ENCODE data around the gene MRPS2. TPM values are rescaled to one million over a fixed set of nuclear protein-coding genes. Genes with fewer than 3 reads are reported as not detected.
"Not testable (repeated sequence)": the region's sequence is repeated elsewhere in the genome, so short reads cannot be mapped to it uniquely, and the experiment has no call there.

MRPS2 gene
- total RNA-seq, 5 donors from 2014 or later (not counting 1 experiment from before 2014, with no cell fraction given) = 17.7 to 36.6 (median 32.8) TPM

DNA sequence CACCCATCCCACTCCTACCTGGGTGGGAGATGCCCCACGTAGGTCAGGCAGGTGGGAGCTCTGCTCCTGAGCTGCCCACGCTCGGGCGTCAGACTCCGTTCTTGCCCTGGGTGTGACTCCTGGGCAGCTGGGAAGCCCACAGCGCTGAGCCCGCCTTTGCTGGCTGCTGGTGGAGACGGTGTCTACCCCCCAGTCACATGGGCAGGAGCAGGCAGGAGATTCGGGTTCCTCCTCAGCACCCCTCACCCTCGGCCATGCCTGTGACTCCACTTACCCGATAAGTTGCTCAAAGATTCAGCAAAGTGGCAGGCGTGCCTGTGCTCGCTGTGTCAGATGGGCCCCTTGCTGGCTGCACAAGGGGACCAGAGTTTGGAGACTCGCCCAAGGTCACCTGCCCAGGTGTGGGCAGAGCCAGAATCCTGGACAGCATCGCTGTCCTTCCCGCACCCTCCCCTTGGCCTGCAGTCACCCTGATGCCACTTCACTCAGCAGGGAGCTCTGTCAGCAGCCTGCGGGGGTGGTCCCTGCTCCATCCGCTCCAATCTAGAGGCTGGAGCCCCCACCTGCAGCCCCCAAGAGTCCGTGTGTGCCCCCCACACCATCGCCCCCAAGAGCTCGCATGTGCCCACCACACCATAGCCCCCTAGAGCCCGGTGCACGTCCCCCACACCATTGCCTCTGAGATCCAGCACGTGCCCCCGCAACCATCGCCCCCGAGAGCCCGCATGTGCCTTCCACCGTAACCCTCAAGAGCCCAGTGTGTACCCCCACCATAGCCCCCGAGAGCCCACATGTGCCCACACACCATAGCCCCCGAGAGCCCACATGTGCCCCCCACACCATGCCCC is 25.0 kb downstream of the MRPS2 start:
- H3K36me3 ChIP-seq (ENCODE audit: control insufficient read depth in 2 of 2, extremely low read depth in 1 of 2, insufficient read depth in 1 of 2, low read length in 1 of 2) = no peaks in the 10 kb centered on the region
- ChIA-PET CTCF (no interaction called here), POLR2A (no interaction called here)
- no peaks in the 10 kb centered on the region for H3K9me3 Mint-ChIP-seq
- no peaks in the 10 kb centered on the region for H3K9me3 ChIP-seq
- no peaks in the 10 kb centered on the region for H3K4me1 Mint-ChIP-seq
- H3K4me1 ChIP-seq (ENCODE audit: control insufficient read depth in 1 of 2, extremely low read depth in 1 of 2, insufficient read depth in 2 of 2, low read length in 2 of 2) = no peaks in the 10 kb centered on the region
- no peak for ATAC-seq (replicated peaks in 1 of 4)
- no peak overlapping the region for H3K27ac Mint-ChIP-seq
- no peak overlapping the region for H3K4me3 ChIP-seq (ENCODE audit: control insufficient read depth in 1 of 2, extremely low read depth in 1 of 2, low read length in 1 of 2)
- H3K27ac ChIP-seq (ENCODE audit: low read length) = no peak overlapping the region
- DNase-seq = peak in 2 of 35 experiments; percentile 10 to 13
- H3K36me3 Mint-ChIP-seq = no peaks in the 10 kb centered on the region
- no peak overlapping the region for H3K4me3 Mint-ChIP-seq
- 88% methylated on average over 20 of the region's 31 CpGs for WGBS (ENCODE audit: insufficient coverage)
- peaks cover 0 to 42% of the 10 kb centered on the region in 2 experiments for H3K27me3 ChIP-seq (replicated peaks in 1 of 2; ENCODE audit: control insufficient read depth in 2 of 2, extremely low read depth in 1 of 2, insufficient read depth in 2 of 2, low read length in 1 of 2)
- H3K27me3 Mint-ChIP-seq = peaks cover 6 to 18% of the 10 kb centered on the region in 2 donors

- Mint-ChIP-seq H3K27me3 (peaks cover 10 to 19% of the 10 kb centered on the region in 2 donors), H3K9me3 (no peaks in the 10 kb centered on the region), H3K4me1 (no peaks in the 10 kb centered on the region), H3K36me3 (no peaks in the 10 kb centered on the region), H3K27ac (no peak overlapping the region), H3K4me3 (no peak overlapping the region)
- Histone ChIP-seq H3K9me3 (no peaks in the 10 kb centered on the region), H3K4me3 (ENCODE audit: control insufficient read depth in 1 of 2, extremely low read depth in 1 of 2, low read length in 1 of 2) (no peak overlapping the region), H3K27ac (ENCODE audit: low read length) (no peak overlapping the region), H3K4me1 (ENCODE audit: control insufficient read depth in 1 of 2, extremely low read depth in 1 of 2, insufficient read depth in 2 of 2, low read length in 2 of 2) (no peaks in the 10 kb centered on the region), H3K27me3 (replicated peaks in 1 of 2; ENCODE audit: control insufficient read depth in 2 of 2, extremely low read depth in 1 of 2, insufficient read depth in 2 of 2, low read length in 1 of 2) (peaks cover 0 to 45% of the 10 kb centered on the region in 2 experiments), H3K36me3 (ENCODE audit: control insufficient read depth in 2 of 2, extremely low read depth in 1 of 2, insufficient read depth in 1 of 2, low read length in 1 of 2) (no peaks in the 10 kb centered on the region)
- ATAC-seq (replicated peaks in 1 of 4) (no peak), DNase-seq (peak in 2 of 35 experiments; percentile 3 to 22)
- ChIA-PET CTCF (interaction anchor here in 1 of 2 donors (0.6 kb wide), 1 partner anchor 36 kb away, joined by 5 read pairs; no protein-coding TSS in a partner anchor), POLR2A (no interaction called here)
- 91% methylated on average over 5 of the region's 11 CpGs for WGBS (ENCODE audit: insufficient coverage)
Measured at GRCh38 chr9:135526089-135526729, 25.7 kb downstream of the MRPS2 start.

DNA sequence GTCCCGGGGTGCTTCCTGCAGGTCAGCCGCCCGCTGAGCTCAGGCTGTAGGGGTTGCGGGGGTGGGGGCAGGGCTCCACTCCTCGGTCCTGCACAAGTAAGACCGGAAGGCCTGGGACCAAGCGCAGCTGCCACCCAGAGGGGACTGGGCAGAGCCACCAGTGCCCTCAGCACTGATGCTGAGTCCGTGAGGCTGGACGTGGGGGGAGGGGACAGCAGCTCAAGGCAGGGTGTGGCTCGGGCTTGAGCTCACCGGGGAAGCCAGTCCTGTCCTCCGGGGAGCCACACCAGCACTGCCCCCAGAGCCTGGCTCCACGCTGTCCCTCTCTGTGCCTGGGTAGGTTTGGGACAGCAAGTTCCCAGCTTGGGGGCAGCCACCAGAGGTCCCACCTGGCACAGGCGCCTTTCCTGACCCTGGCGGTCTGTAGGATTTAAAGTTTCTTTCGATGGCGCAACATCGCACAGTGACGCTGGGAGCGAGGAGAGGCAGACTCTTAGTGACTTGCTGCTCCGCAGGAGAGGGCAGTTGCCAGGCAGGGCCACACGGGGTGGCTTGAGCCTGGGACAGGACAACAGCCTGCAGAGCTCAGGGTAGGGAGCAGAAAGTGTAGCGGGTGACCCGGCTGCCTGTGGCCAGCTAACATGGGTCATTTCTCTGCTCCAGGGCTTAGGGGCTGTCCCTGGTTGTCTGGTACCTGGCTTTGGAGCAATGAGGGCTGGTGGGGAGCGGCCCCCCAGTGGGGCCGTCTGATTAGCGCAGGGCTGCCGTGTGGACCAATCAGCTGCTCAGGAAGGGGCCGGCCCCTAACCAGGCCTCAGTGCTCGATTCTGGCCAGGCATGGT is 26.5 kb downstream of the MRPS2 start:
- H3K27ac Mint-ChIP-seq = no peak overlapping the region
- H3K9me3 ChIP-seq = no peaks in the 10 kb centered on the region
- 78% methylated on average over 27 of the region's 30 CpGs for WGBS (ENCODE audit: insufficient coverage)
- H3K4me3 ChIP-seq (ENCODE audit: control insufficient read depth in 1 of 2, extremely low read depth in 1 of 2, low read length in 1 of 2) = no peak overlapping the region
- H3K27me3 ChIP-seq (replicated peaks in 1 of 2; ENCODE audit: control insufficient read depth in 2 of 2, extremely low read depth in 1 of 2, insufficient read depth in 2 of 2, low read length in 1 of 2) = peaks cover 0 to 41% of the 10 kb centered on the region in 2 experiments
- no peaks in the 10 kb centered on the region for H3K36me3 Mint-ChIP-seq
- CTCF ChIA-PET = interaction anchor here in 1 of 2 donors (0.6 kb wide), 1 partner anchor 37 kb away, joined by 5 read pairs; no protein-coding TSS in a partner anchor
- H3K4me1 Mint-ChIP-seq = no peaks in the 10 kb centered on the region
- H3K9me3 Mint-ChIP-seq = no peaks in the 10 kb centered on the region
- ATAC-seq (replicated peaks in 1 of 4) (no peak), DNase-seq (peak in 2 of 35 experiments; percentile 10 to 17)
- H3K27ac ChIP-seq (ENCODE audit: low read length) = no peak overlapping the region
- H3K27me3 Mint-ChIP-seq = peaks cover 14 to 21% of the 10 kb centered on the region in 2 donors
- POLR2A ChIA-PET = no interaction called here
- no peaks in the 10 kb centered on the region for H3K36me3 ChIP-seq (ENCODE audit: control insufficient read depth in 2 of 2, extremely low read depth in 1 of 2, insufficient read depth in 1 of 2, low read length in 1 of 2)
- no peak overlapping the region for H3K4me3 Mint-ChIP-seq
- H3K4me1 ChIP-seq (ENCODE audit: control insufficient read depth in 1 of 2, extremely low read depth in 1 of 2, insufficient read depth in 2 of 2, low read length in 2 of 2) = no peaks in the 10 kb centered on the region

- H3K27me3 Mint-ChIP-seq = peaks cover 14 to 18% of the 10 kb centered on the region in 2 donors
- H3K4me1 Mint-ChIP-seq; POLR2A ChIA-PET; H3K4me3 Mint-ChIP-seq; H3K9me3 Mint-ChIP-seq; H3K27ac ChIP-seq (ENCODE audit: low read length); CTCF ChIA-PET; H3K27ac Mint-ChIP-seq; H3K36me3 Mint-ChIP-seq; H3K36me3 ChIP-seq (ENCODE audit: control insufficient read depth in 2 of 2, extremely low read depth in 1 of 2, insufficient read depth in 1 of 2, low read length in 1 of 2); ATAC-seq (replicated peaks in 1 of 4); H3K9me3 ChIP-seq; H3K4me3 ChIP-seq (ENCODE audit: control insufficient read depth in 1 of 2, extremely low read depth in 1 of 2, low read length in 1 of 2); H3K4me1 ChIP-seq (ENCODE audit: control insufficient read depth in 1 of 2, extremely low read depth in 1 of 2, insufficient read depth in 2 of 2, low read length in 2 of 2): not testable (repeated sequence)
- WGBS (ENCODE audit: insufficient coverage) = 76% methylated on average over 2 of the region's 10 CpGs
- peaks cover 0 to 30% of the 10 kb centered on the region in 2 experiments for H3K27me3 ChIP-seq (replicated peaks in 1 of 2; ENCODE audit: control insufficient read depth in 2 of 2, extremely low read depth in 1 of 2, insufficient read depth in 2 of 2, low read length in 1 of 2)
- peak in 1 of 35 experiments; percentile 7 for DNase-seq
Measured at GRCh38 chr9:135528842-135529435, 28.5 kb downstream of the MRPS2 start.

DNA sequence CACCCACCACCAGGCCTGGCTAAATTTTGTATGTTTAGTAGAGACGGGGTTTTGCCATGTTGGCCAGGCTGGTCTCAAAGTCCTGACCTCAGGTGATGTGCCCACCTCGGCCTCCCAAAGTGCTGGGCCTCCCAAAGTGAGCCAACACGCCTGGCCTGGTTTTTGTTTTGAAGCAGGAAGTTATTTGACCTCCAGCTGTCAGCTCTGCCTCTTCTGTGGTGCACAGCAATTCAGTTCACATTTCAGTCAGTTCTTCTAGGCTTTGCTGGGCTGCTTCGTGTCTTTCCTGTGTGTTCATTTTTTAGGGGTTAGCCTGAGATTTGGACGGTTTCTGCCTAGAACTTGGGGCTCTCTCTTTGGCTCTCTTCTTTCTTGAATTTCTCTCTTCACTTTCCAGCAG is 29.7 kb downstream of the MRPS2 start:
- Mint-ChIP-seq H3K9me3 (no peaks in the 10 kb centered on the region), H3K27me3 (peaks cover 20 to 24% of the 10 kb centered on the region in 2 donors), H3K36me3 (no peaks in the 10 kb centered on the region), H3K4me3 (no peak overlapping the region), H3K4me1 (no peaks in the 10 kb centered on the region), H3K27ac (no peak overlapping the region)
- Histone ChIP-seq H3K4me3 (ENCODE audit: control insufficient read depth in 1 of 2, extremely low read depth in 1 of 2, low read length in 1 of 2) (no peak overlapping the region), H3K36me3 (ENCODE audit: control insufficient read depth in 2 of 2, extremely low read depth in 1 of 2, insufficient read depth in 1 of 2, low read length in 1 of 2) (no peaks in the 10 kb centered on the region), H3K27me3 (replicated peaks in 1 of 2; ENCODE audit: control insufficient read depth in 2 of 2, extremely low read depth in 1 of 2, insufficient read depth in 2 of 2, low read length in 1 of 2) (peaks cover 0 to 25% of the 10 kb centered on the region in 2 experiments), H3K4me1 (ENCODE audit: control insufficient read depth in 1 of 2, extremely low read depth in 1 of 2, insufficient read depth in 2 of 2, low read length in 2 of 2) (no peaks in the 10 kb centered on the region), H3K9me3 (no peaks in the 10 kb centered on the region), H3K27ac (ENCODE audit: low read length) (no peak overlapping the region)
- 63% methylated on average over 3 of the region's 5 CpGs for WGBS (ENCODE audit: insufficient coverage)
- DNase-seq (no peak), ATAC-seq (replicated peaks in 1 of 4) (no peak)
- ChIA-PET CTCF (no interaction called here), POLR2A (no interaction called here)

- Mint-ChIP-seq H3K27ac (no peak overlapping the region), H3K4me3 (no peak overlapping the region), H3K36me3 (no peaks in the 10 kb centered on the region), H3K4me1 (no peaks in the 10 kb centered on the region), H3K27me3 (peaks cover 19 to 20% of the 10 kb centered on the region in 2 donors), H3K9me3 (no peaks in the 10 kb centered on the region)
- peaks cover 0 to 25% of the 10 kb centered on the region in 2 experiments for H3K27me3 ChIP-seq (replicated peaks in 1 of 2; ENCODE audit: control insufficient read depth in 2 of 2, extremely low read depth in 1 of 2, insufficient read depth in 2 of 2, low read length in 1 of 2)
- 88% methylated on average over 10 of the region's 10 CpGs for WGBS (ENCODE audit: insufficient coverage)
- POLR2A ChIA-PET = no interaction called here
- H3K4me1 ChIP-seq (ENCODE audit: control insufficient read depth in 1 of 2, extremely low read depth in 1 of 2, insufficient read depth in 2 of 2, low read length in 2 of 2) = no peaks in the 10 kb centered on the region
- CTCF ChIA-PET = no interaction called here
- ATAC-seq (replicated peaks in 1 of 4) (no peak), DNase-seq (peak in 1 of 35 experiments; percentile 17)
- H3K36me3 ChIP-seq (ENCODE audit: control insufficient read depth in 2 of 2, extremely low read depth in 1 of 2, insufficient read depth in 1 of 2, low read length in 1 of 2) = no peaks in the 10 kb centered on the region
- H3K9me3 ChIP-seq = no peaks in the 10 kb centered on the region
- H3K27ac ChIP-seq (ENCODE audit: low read length) = no peak overlapping the region
- H3K4me3 ChIP-seq (ENCODE audit: control insufficient read depth in 1 of 2, extremely low read depth in 1 of 2, low read length in 1 of 2) = no peak overlapping the region
Measured at GRCh38 chr9:135531096-135531495, 30.6 kb downstream of the MRPS2 start.

Data from T-cell (primary cell).